HG03442 (cell line): ENCODE results near the gene SRSF3.
"Not testable (repeated sequence)": the region's sequence is repeated elsewhere in the genome, so short reads cannot be mapped to it uniquely, and the experiment has no call there.

ENCODE experiments used
- ATAC-seq: cut with Tn5 transposase; IDR thresholded peaks from one replicate; pipeline ENCODE4 v1.9.1; 2021; ENCODE audit warnings: mild to moderate bottlenecking, moderate library complexity; ENCODE audit not compliant: unreplicated experiment

SRSF3 gene

DNA sequence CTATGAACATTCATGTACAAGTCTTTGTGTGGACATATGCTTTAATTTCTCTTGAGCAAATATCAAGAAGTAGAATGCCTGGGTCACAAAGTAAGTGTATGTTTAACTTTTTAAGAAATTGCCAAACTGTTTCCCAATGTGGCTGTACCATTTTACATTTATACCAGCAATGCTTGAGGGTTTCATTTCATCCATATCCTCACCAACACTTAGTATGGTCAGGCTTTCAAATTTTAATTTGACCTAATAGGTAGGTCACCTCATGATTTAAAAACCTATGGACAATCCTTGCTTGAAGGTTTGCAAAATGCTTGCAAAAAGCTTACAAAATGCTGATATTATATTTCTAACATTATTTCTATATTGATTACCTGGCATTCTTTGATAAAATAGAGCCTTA lies 19.5 kb upstream of the SRSF3 start:
- no peak for ATAC-seq

DNA sequence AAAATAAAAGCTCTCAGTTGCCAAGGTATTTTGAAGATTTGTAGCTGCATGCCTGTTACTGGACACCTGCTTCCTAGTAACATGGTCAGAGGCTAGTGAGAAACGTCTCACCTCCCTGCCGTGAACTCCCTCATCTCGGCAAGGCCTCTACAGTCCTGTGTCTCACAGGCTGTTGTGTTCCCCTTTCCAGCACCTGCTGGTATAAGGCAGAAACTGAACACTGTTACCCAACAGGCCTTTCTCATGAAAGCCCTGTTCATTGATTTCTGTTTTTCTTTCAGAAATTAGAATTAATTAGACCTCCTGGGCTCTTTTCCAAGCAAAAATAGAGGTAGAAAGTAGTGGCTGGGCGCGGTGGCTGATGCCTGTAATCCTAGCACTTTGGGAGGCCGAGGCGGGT lies 17.6 kb upstream of the SRSF3 start:
- ATAC-seq: no peak

DNA sequence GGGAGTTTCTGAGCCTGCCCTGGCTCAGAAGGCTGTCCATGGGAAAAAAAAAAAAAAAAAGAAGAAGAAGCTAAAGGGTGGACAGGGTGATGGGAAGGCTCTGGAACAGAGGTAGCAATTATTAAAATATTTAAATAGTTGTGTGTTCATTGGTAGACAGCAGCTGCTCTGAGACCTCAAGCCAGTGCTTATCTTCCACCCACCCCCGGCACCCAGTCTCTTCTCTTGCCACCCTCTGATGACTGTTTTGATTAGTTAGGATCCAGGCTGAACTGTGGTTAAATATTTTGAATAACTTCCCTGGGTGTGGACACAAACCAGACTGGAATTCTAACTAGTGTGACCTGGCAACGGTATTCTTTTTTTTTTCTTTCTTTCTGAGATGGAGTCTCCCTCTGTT lies 16.9 kb upstream of the SRSF3 start:
- ATAC-seq: no peak

DNA sequence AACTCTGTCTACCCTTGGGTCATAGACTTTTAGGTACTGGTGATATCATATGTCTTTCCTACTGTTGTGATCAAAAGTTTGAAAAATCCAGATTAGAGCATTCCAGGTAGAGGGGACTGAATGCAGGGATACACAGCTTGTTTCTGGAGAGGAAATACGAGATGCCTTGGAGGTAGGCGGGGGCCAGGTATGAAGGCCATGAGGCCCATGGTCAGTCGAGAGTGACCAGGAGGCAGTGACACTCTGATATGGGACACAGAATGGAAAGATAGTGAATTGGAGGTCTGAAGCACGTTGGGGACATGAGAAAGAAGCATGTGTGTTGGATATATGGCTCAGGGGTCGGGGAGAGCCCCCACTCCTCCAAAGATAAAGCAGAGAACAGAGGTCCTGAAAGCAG lies 16.1 kb upstream of the SRSF3 start:
- no peak for ATAC-seq

DNA sequence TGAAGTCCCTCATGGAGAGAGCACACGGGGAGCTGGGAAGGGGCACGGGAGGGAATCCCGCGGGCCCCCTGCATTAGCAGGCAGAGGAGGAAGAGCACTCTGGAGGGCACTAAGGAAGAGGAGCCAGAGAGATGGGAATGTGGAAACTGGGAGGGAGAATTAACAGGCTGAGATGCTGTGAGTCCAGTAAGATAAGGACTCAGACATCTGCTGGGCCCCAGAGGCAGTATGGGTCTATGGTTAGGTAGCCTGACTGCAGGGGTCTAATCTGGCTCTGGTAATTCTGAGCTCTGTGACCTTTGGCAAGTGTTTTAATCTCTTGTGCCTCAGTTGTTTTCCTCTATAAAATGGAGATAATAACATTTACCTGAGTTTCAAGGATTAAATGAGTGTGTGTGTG lies 15.7 kb upstream of the SRSF3 start:
- ATAC-seq: no peak

DNA sequence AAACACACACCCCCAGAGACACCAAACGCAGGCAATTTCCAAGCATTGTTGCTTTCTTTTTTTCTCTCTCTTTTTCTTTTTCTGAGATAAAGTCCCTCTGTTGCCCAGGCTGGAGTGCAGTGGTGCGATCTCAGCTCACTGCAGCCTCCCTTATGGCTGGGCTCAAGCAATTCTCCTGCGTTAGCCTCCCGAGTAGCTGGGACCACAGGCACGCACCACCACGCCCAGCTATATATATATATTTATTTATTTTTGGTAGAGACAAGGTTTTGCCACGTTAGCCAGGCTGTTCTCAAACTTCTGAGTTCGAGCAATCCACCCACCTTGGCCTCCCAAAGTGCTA lies 14.0 kb upstream of the SRSF3 start:
- ATAC-seq: no peak

DNA sequence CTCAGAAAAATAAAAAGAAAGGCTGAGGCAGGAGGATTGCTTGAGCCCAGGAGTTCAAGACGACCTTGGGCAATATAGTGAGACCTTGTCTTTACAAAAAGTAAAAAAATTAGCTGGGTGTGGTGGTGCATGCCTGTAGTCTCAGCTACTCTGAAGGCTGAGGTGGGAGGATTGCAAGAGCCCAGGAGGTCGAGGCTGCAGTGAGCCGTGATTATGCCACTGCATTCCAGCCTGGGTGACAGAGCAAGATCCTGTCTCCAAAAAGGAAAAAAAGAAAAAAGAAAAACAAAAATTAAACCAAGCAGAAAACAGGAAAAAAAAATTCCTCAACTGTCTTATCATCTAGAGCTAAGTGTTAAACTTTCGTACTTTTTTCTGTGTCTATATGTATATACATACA lies 12.4 kb upstream of the SRSF3 start:
- ATAC-seq: no peak

DNA sequence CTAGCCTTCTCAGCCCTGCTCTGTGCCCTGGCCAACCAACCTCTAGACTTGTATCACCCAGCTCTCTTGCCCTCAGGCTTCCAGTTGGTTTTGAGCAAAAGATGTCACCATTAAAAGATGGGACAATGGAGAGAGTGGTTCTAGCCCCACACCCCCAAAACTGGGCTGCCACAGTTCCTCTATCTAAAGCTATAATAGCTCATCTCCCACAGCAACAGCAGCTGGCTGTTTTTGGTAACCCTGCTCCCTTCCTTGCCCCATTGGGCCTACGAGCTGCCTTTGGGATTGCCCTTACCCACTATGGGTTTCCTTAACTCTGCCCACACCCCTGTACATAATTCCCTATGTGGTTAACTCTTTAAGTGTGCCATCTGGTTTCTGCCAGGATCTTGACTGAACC lies 7.6 kb upstream of the SRSF3 start:
- no peak for ATAC-seq

DNA sequence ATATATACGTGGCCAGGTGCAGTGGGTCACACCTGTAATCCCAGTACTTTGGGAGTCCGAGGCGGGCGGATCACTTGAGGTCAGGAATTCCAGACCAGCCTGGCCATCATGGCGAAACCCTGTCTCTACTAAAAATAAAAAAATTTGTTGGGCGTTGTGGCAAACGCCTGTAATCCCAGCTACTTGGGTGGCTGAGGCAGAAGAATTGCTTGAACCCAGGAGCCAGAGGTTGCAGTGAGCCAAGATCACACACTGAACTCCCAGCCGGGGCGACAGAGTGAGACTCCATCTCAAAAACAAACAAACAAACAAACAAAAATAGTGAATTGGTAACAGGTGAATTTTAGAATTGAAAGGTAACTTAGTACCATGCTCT lies 5.1 kb upstream of the SRSF3 start:
- not testable (repeated sequence) for ATAC-seq

DNA sequence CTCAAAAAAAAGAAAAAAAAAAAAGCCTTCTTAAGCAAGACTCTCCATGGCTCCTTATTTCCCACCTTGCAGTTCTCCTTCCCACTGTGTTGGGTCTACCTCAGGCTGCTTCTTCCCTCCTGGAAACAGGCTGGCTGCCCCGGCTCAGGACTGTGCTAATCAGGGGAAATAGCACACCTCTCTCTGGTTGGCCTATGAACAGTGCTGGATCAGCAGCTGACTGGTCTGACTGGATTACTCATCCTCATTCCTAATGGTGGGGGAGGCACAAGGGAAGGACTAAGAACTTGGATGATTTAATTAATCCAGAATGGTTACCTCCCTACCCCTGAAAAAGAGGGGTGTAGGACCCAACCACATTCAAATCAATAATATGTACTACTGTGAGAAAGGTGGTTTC lies 3.9 kb upstream of the SRSF3 start:
- no peak for ATAC-seq

DNA sequence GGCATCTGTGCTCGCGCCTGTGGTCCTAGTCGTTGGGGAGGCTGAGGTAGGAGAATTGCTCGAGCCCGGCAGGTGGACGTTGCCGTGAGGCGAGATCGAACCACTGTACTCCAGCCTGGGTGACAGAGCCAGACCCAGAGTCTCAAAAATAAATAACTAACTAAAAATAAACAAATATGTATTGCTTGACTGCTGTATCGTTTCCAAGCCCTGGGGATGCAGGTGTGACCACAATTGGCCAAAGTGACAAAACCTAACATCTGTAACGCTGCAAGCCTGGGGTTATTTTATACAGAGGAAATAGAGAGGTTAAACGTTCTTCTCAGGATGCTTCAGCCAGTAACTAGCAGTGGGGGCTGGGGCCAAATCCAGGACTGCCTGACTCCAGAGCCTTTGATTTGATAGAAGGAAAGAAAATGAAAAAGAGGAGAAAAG lies 1.9 kb upstream of the SRSF3 start:
- no peak for ATAC-seq

DNA sequence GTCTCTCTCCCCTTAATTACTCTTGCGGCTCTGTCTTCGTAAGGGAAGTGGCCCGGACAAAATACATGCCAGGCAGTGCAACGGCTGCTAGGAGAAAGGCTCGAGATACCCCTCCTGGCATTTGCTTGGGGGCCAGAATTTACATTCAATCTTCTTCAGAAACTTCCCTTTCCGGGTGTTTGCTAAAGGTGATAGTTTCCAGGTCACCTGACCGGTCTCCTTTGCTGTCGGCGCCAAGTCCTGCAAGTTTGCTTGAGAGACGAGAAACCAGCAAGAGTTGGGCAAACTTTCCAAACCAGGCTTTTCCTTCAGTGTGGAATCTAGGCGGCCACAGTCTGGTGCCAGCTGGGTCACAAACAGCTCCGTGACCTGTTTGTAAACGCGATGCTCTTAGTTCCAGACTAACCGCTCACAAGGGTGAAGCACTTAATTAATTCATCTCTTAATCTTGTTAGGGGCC lies 563 bp upstream of the SRSF3 start:
- ATAC-seq: peak; percentile 12

DNA sequence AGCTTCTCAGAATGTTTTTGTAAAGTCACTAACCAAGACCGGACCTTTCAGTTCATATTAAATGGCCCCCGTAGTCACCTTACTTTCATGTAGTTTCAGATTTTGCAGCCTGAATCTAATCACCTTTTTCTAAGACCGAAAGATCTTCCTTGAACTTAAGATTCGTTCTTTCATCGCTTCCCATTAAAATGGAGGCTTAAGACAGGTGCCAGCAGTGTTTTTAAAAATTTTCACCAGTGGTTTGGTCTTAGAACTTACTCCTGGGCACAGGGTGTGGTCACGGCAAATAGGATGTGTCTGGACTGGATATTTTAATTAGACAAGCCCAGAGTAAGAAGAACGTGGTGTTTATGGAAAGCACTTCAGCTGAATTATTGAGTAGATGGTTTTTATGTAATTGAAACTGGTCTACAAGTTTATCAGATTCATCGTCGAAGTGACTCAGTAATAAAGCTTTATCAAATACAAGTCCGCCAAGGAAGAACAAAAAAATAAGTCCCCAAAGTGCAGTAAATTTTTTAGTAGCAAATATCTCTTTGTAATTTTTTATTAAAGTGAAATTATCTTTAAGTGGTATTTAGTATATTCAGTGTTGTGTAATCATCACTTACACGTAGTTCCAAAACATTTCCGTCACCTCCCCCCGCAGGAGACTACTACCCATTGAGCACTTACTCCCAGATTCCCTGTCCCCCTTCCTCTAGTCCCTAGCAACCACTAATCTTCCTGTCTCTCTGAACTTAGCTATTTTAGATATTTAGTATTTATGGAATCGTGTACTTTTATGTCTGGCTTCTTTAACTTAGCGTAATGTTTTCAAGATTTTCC lies 868 bp downstream of the SRSF3 start:
- ATAC-seq: no peak

DNA sequence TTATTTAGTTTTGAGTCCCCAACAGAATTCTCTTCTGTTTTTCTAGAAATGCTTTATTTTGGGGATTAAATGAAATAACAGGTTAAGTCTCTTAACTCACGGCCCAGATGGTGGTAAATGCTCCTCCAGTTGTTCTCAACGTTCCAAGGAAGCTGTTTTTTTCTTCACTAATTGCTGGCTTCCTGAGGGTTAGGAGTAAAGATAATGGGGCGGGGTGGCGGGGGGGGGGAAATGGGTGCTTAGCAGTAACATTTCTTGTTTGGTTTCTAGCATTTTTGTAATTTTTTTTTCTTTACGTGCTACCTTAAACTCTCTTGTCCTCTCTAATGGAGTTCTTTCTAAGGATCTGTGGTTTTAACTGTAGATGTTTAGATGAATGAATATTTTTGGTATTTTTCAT lies 2.2 kb downstream of the SRSF3 start:
- no peak for ATAC-seq

DNA sequence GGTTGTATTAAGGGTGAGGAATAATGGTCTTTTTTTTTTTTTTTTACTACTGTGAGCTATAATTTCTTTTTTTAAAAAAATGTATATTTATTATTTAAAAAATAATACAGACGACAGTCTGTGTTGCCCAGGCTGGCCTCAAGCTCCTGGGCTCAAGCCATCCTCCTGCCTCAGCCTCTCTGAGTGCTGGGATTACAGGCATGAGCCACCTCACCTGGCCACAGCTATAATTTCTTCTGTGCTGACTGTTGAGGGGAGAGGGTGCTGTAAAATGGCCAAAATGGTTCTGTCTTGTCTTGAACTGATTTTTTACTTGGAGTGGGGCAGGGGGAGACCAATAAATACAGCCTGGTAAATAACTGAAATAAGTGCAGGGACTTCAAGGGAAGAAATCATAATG lies 3.6 kb downstream of the SRSF3 start:
- no peak for ATAC-seq

DNA sequence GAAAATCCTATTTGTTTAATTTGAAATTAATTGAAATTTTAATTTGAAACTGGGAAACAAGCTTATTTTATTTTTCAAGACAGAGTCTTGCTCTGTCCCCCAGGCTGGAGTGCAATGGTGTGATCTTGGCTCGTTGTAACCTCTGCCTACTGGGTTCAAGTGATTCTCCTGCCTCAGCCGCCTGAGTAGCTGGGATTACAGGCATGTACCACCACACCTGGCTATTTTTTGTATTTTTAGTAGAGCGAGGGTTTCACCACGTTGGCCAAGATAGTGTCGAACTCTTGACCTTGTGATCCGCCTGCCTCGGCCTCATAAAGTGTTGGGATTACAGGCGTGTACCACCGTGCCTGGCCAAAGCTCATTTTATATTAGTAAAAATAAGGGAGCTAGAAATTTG lies 4.2 kb downstream of the SRSF3 start:
- ATAC-seq: no peak

DNA sequence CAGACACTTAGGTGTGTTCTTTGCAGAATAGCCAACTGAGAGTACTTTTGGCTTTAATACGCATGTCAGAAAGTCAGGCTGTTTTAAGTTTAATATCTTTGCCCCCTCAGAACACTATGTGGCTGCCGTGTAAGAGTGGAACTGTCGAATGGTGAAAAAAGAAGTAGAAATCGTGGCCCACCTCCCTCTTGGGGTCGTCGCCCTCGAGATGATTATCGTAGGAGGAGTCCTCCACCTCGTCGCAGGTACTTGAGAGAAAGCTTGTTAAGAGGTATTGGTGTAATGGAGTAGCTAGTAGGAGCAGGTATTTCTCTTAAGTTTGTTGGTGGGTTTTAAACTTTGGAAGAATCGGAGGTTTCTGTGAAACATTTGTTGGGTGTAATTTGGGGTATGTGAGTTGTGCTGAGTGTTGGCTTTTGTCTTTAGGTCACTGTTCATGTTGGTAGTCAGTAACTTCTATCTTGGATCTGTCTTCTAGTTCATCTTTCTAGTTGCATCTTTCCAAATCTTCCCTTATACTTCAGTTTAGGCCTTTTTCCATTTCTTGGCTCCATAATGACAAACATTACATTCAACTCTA lies 4.7 kb downstream of the SRSF3 start:
- ATAC-seq: no peak

DNA sequence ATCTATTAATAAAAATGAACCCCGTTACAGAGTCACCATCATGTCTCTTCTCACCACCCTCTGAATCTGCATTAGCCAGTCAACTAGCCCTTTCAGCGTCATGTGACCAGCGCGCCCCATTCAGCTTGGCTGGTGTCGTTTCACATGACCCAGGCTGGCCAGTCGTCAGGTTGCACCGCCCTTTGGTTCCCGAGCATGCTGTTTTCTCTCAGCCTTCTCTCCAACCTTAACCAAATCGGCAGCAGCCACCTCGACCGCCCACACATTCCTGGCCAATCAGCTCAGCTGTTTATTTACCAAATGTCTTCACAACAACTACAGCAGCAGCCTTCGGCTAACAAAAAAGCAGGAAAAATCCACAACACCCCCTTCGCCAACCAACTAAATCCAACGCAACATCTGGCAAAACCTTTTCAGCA lies 5.6 kb downstream of the SRSF3 start:
- no peak for ATAC-seq

DNA sequence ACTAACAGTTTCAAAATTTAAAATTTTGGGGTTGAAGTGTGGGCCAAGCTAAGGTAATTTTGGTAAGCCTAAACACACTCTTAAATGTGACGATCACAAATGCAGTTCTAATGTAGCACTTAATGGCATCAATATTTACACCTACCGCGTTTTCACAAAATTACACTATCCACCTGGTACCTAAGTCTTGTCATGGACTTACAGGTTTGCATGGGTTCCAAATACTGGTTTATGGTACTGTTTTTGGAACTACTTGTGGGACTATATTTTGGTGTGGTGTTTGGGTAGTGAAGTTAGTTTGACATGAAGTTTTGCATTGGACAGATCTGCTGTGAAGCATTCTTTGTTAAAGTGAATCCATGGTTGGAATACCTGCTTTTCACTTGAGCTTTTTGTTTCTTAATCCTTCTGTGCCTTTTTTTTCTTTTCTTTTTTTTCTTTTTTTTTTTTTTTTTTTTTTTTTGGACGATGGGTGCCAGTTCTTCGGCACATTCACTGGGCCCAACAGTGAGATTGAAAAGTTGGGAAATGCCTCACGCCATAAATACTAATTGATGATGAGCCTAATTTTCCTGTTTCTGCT lies 6.5 kb downstream of the SRSF3 start:
- ATAC-seq: no peak

DNA sequence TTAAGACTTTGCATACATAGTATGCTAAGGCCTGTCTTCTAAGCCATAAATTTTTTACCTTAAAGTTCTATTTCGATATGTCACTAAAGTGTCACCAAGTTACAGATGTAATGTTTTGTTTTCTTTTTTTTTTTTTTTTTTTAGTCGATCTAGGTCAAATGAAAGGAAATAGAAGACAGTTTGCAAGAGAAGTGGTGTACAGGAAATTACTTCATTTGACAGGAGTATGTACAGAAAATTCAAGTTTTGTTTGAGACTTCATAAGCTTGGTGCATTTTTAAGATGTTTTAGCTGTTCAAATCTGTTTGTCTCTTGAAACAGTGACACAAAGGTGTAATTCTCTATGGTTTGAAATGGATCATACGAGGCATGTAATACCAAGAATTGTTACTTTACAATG lies 7.7 kb downstream of the SRSF3 start:
- not testable (repeated sequence) for ATAC-seq

DNA sequence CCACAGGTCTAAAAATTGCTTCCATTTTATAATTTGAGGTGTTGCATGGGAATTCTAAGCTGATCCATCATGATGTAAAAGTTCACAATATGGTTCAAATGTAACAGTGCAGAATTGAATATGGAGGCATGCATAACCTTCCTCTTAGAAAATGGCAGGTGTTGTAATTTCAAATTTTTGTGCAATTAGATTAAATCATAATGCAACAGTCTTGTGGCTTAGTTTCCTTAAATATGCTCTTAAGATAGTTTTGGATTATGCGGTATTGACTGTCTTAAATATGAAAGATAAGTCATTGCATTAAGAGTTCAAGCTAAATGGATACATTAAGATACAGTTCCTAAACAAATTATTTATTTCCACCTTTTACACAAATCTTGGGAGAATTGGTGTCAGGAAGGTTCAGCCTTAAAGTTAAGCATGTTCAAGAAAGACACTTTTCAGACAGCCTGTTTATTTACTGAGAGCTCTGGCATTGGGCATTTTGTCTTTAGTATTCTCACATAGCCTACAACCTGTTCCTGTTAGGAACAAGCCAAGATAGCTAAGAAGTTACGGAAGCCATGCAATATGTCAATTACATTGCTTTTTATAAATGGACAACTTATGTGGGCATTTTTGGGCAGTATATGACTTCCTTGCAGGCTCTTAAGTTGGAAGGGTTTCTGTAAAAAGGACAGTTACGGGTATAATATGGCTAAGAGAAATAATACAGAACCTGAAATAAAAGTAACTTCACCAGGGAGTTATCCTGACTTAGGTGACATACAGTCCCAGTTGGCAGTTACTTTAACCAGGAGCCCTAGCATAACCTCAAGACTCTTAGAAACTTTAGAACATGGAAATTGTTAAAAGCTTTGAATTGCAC lies 9.3 kb downstream of the SRSF3 start:
- ATAC-seq: no peak
